Measurements from ENCODE around the gene UGT1A8. TPM values are rescaled to one million over a fixed set of nuclear protein-coding genes. Genes with fewer than 3 reads are reported as not detected.

UGT1A8 gene
- total RNA-seq, 2 donors from 2014 or later, result not detected

GRCh38 chr2:233799716-233800115 is 182.3 kb downstream of the UGT1A8 start:
- Mint-ChIP-seq H3K27ac (no peak overlapping the region), H3K27me3 (peaks cover 41% of the 10 kb centered on the region), H3K36me3 (ENCODE audit: low read depth) (no peaks in the 10 kb centered on the region), H3K4me3 (no peak overlapping the region), H3K4me1 (no peaks in the 10 kb centered on the region)
- no peaks in the 10 kb centered on the region for H3K9me3 ChIP-seq (ENCODE audit: control insufficient read depth, low read length, poor library complexity, severe bottlenecking)
- ATAC-seq (no peak), DNase-seq (no peak)

GRCh38 chr2:233800208-233800607 is 182.8 kb downstream of the UGT1A8 start:
- H3K9me3 ChIP-seq (ENCODE audit: control insufficient read depth, low read length, poor library complexity, severe bottlenecking), result no peaks in the 10 kb centered on the region
- no peak for DNase-seq
- ATAC-seq, result no peak
- Mint-ChIP-seq H3K36me3 (ENCODE audit: low read depth) (no peaks in the 10 kb centered on the region), H3K4me3 (no peak overlapping the region), H3K4me1 (peaks cover 2% of the 10 kb centered on the region), H3K27ac (no peak overlapping the region), H3K27me3 (peaks cover 45% of the 10 kb centered on the region)

- Mint-ChIP-seq H3K36me3 (ENCODE audit: low read depth) (no peaks in the 10 kb centered on the region), H3K27ac (no peak overlapping the region), H3K4me1 (peaks cover 2% of the 10 kb centered on the region), H3K27me3 (peaks cover 50% of the 10 kb centered on the region), H3K4me3 (no peak overlapping the region)
- ATAC-seq, result no peak
- H3K9me3 ChIP-seq (ENCODE audit: control insufficient read depth, low read length, poor library complexity, severe bottlenecking), result no peaks in the 10 kb centered on the region
- DNase-seq, result no peak
Measured at GRCh38 chr2:233801357-233802131, 184.1 kb downstream of the UGT1A8 start.

- no peak for ATAC-seq
- no peak overlapping the region for H3K4me3 Mint-ChIP-seq
- H3K27ac Mint-ChIP-seq, result no peak overlapping the region
- peaks cover 50% of the 10 kb centered on the region for H3K27me3 Mint-ChIP-seq
- H3K4me1 Mint-ChIP-seq, result peaks cover 2% of the 10 kb centered on the region
- no peaks in the 10 kb centered on the region for H3K36me3 Mint-ChIP-seq (ENCODE audit: low read depth)
- DNase-seq, result no peak
- H3K9me3 ChIP-seq (ENCODE audit: control insufficient read depth, low read length, poor library complexity, severe bottlenecking), result no peaks in the 10 kb centered on the region
Measured at GRCh38 chr2:233802132-233802815, 184.8 kb downstream of the UGT1A8 start.

- Mint-ChIP-seq H3K27me3 (peaks cover 52% of the 10 kb centered on the region), H3K36me3 (ENCODE audit: low read depth) (no peaks in the 10 kb centered on the region), H3K4me3 (peak overlapping the region; percentile 3), H3K27ac (no peak overlapping the region), H3K4me1 (peaks cover 2% of the 10 kb centered on the region)
- ATAC-seq (no peak), DNase-seq (no peak)
- no peaks in the 10 kb centered on the region for H3K9me3 ChIP-seq (ENCODE audit: control insufficient read depth, low read length, poor library complexity, severe bottlenecking)
Measured at GRCh38 chr2:233803292-233803911, 186.0 kb downstream of the UGT1A8 start.

- no peak overlapping the region for H3K27ac Mint-ChIP-seq
- peak overlapping the region; percentile 3 for H3K4me3 Mint-ChIP-seq
- H3K36me3 Mint-ChIP-seq (ENCODE audit: low read depth), result no peaks in the 10 kb centered on the region
- no peak for DNase-seq
- H3K4me1 Mint-ChIP-seq, result peaks cover 2% of the 10 kb centered on the region
- H3K9me3 ChIP-seq (ENCODE audit: control insufficient read depth, low read length, poor library complexity, severe bottlenecking), result no peaks in the 10 kb centered on the region
- no peak for ATAC-seq
- peaks cover 51% of the 10 kb centered on the region for H3K27me3 Mint-ChIP-seq
Measured at GRCh38 chr2:233803994-233804393, 186.6 kb downstream of the UGT1A8 start.

- no peak for DNase-seq
- Mint-ChIP-seq H3K36me3 (ENCODE audit: low read depth) (no peaks in the 10 kb centered on the region), H3K27me3 (peaks cover 76% of the 10 kb centered on the region), H3K4me3 (no peak overlapping the region), H3K27ac (no peak overlapping the region), H3K4me1 (peaks cover 2% of the 10 kb centered on the region)
- no peak for ATAC-seq
- no peaks in the 10 kb centered on the region for H3K9me3 ChIP-seq (ENCODE audit: control insufficient read depth, low read length, poor library complexity, severe bottlenecking)
Measured at GRCh38 chr2:233807215-233807865, 189.9 kb downstream of the UGT1A8 start.

GRCh38 chr2:233807966-233808935 is 190.8 kb downstream of the UGT1A8 start:
- H3K9me3 ChIP-seq (ENCODE audit: control insufficient read depth, low read length, poor library complexity, severe bottlenecking), result no peaks in the 10 kb centered on the region
- DNase-seq (no peak), ATAC-seq (no peak)
- Mint-ChIP-seq H3K27me3 (peaks cover 67% of the 10 kb centered on the region), H3K36me3 (ENCODE audit: low read depth) (no peaks in the 10 kb centered on the region), H3K27ac (no peak overlapping the region), H3K4me1 (peaks cover 5% of the 10 kb centered on the region), H3K4me3 (no peak overlapping the region)

GRCh38 chr2:233810385-233810784 is 193.0 kb downstream of the UGT1A8 start:
- no peaks in the 10 kb centered on the region for H3K9me3 ChIP-seq (ENCODE audit: control insufficient read depth, low read length, poor library complexity, severe bottlenecking)
- no peak for ATAC-seq
- no peaks in the 10 kb centered on the region for H3K36me3 Mint-ChIP-seq (ENCODE audit: low read depth)
- H3K4me1 Mint-ChIP-seq, result peaks cover 2% of the 10 kb centered on the region
- H3K27me3 Mint-ChIP-seq, result peaks cover 56% of the 10 kb centered on the region
- no peak overlapping the region for H3K27ac Mint-ChIP-seq
- no peak overlapping the region for H3K4me3 Mint-ChIP-seq
- no peak for DNase-seq

GRCh38 chr2:233811087-233811486 is 193.7 kb downstream of the UGT1A8 start:
- peaks cover 2% of the 10 kb centered on the region for H3K4me1 Mint-ChIP-seq
- H3K27ac Mint-ChIP-seq, result no peak overlapping the region
- ATAC-seq, result no peak
- H3K9me3 ChIP-seq (ENCODE audit: control insufficient read depth, low read length, poor library complexity, severe bottlenecking), result no peaks in the 10 kb centered on the region
- H3K27me3 Mint-ChIP-seq, result peaks cover 53% of the 10 kb centered on the region
- no peak overlapping the region for H3K4me3 Mint-ChIP-seq
- DNase-seq, result no peak
- H3K36me3 Mint-ChIP-seq (ENCODE audit: low read depth), result no peaks in the 10 kb centered on the region

GRCh38 chr2:233811732-233812131 is 194.3 kb downstream of the UGT1A8 start:
- H3K36me3 Mint-ChIP-seq (ENCODE audit: low read depth), result no peaks in the 10 kb centered on the region
- H3K4me1 Mint-ChIP-seq, result peaks cover 2% of the 10 kb centered on the region
- no peak for DNase-seq
- H3K4me3 Mint-ChIP-seq, result no peak overlapping the region
- peaks cover 53% of the 10 kb centered on the region for H3K27me3 Mint-ChIP-seq
- ATAC-seq, result no peak
- H3K9me3 ChIP-seq (ENCODE audit: control insufficient read depth, low read length, poor library complexity, severe bottlenecking), result no peaks in the 10 kb centered on the region
- no peak overlapping the region for H3K27ac Mint-ChIP-seq

GRCh38 chr2:233813236-233814055 is 196.0 kb downstream of the UGT1A8 start:
- H3K4me3 Mint-ChIP-seq, result no peak overlapping the region
- peaks cover 56% of the 10 kb centered on the region for H3K27me3 Mint-ChIP-seq
- no peak for ATAC-seq
- no peaks in the 10 kb centered on the region for H3K9me3 ChIP-seq (ENCODE audit: control insufficient read depth, low read length, poor library complexity, severe bottlenecking)
- H3K4me1 Mint-ChIP-seq, result peaks cover 8% of the 10 kb centered on the region
- DNase-seq, result no peak
- no peaks in the 10 kb centered on the region for H3K36me3 Mint-ChIP-seq (ENCODE audit: low read depth)
- H3K27ac Mint-ChIP-seq, result no peak overlapping the region
